OCI-LY7 (cell line): Measurements from ENCODE around the gene TWNK.

Source experiments
- CTCF ChIP-seq: fragments of 200-600 bp; sonication (generic); conservative IDR thresholded peaks from 2 replicates; pipeline ENCODE4 v1.5.1; 2014; ENCODE audit warnings: mild to moderate bottlenecking, antibody characterized with exemption, low read length, moderate library complexity, mixed read lengths
- EZH2phosphoT487 ChIP-seq: fragments of 200-600 bp; sonication (generic); IDR thresholded peaks from 2 replicates; pipeline ENCODE4 v1.6.1; 2018; ENCODE audit warnings: low read depth, borderline replicate concordance, mild to moderate bottlenecking, mixed run types, antibody characterized with exemption, low read length, moderate library complexity, mixed read lengths

GRCh38 chr10:101001659-101002035, 14.3 kb downstream of the TWNK start:
- TF ChIP-seq CTCF = no peak
- TF ChIP-seq EZH2phosphoT487 = no peak
